Fibroblast of skin of abdomen (primary cell): ENCODE data around the gene SLC7A6OS.
"Not testable (repeated sequence)": the region's sequence is repeated elsewhere in the genome, so short reads cannot be mapped to it uniquely, and the experiment has no call there.

Experiments
- DNase-seq: peaks from one replicate; pipeline ENCODE4 v3.0.0-alpha.2; 2013

SLC7A6OS gene

GRCh38 chr16:68297908-68298307, 12.8 kb downstream of the SLC7A6OS start:
- no peak for DNase-seq

GRCh38 chr16:68296693-68297092, 14.1 kb downstream of the SLC7A6OS start:
- no peak for DNase-seq

GRCh38 chr16:68296291-68296690, 14.5 kb downstream of the SLC7A6OS start:
- no peak for DNase-seq

GRCh38 chr16:68292425-68292824, 18.3 kb downstream of the SLC7A6OS start:
- no peak for DNase-seq

- no peak for DNase-seq
Observed at GRCh38 chr16:68291227-68291626, 19.5 kb downstream of the SLC7A6OS start.

GRCh38 chr16:68290450-68290849, 20.3 kb downstream of the SLC7A6OS start:
- DNase-seq: no peak

GRCh38 chr16:68289621-68290329, 21.0 kb downstream of the SLC7A6OS start:
- peak; percentile 35 for DNase-seq

GRCh38 chr16:68289202-68289601, 21.5 kb downstream of the SLC7A6OS start:
- DNase-seq: no peak

GRCh38 chr16:68288796-68289195, 21.9 kb downstream of the SLC7A6OS start:
- not testable (repeated sequence) for DNase-seq

- DNase-seq: no peak
Observed at GRCh38 chr16:68288252-68288650, 22.5 kb downstream of the SLC7A6OS start.

GRCh38 chr16:68287276-68288251, 23.2 kb downstream of the SLC7A6OS start:
- peak; percentile 35 for DNase-seq

- DNase-seq: no peak
Observed at GRCh38 chr16:68286153-68287074, 24.3 kb downstream of the SLC7A6OS start.

- no peak for DNase-seq
Observed at GRCh38 chr16:68285683-68286082, 25.1 kb downstream of the SLC7A6OS start.

GRCh38 chr16:68284847-68285246, 25.9 kb downstream of the SLC7A6OS start:
- DNase-seq: no peak

- DNase-seq: no peak
Observed at GRCh38 chr16:68283801-68284598, 26.7 kb downstream of the SLC7A6OS start.

GRCh38 chr16:68283346-68283745, 27.4 kb downstream of the SLC7A6OS start:
- DNase-seq: no peak

- DNase-seq: no peak
Observed at GRCh38 chr16:68282064-68282452, 28.7 kb downstream of the SLC7A6OS start.

GRCh38 chr16:68281368-68282063, 29.2 kb downstream of the SLC7A6OS start:
- DNase-seq: no peak

- no peak for DNase-seq
Observed at GRCh38 chr16:68279726-68280558, 30.8 kb downstream of the SLC7A6OS start.

GRCh38 chr16:68276223-68276622, 34.5 kb downstream of the SLC7A6OS start:
- no peak for DNase-seq
